Peyer's patch (tissue), 4 donors: Measurements from ENCODE around the gene PCSK5. TPM values are rescaled to one million over a fixed set of nuclear protein-coding genes. Genes with fewer than 3 reads are reported as not detected.
A peak's percentile ranks its signal among the peaks of the same experiment; 100 is the strongest.

Experiments used
- DNase-seq, 3 donors: peaks; one replicate each; pipeline ENCODE4 v3.0.0-alpha.2; 2017 to 2019
- H3K27ac ChIP-seq, 4 donors: fragments of 200-600 bp; sonication (generic); one replicate each; pipeline ENCODE4 v1.5.1; 2016 to 2019
- H3K27me3 ChIP-seq, 2 donors: fragments of 200-600 bp; sonication (generic); one replicate each; pipeline ENCODE4 v1.5.1; 2019
- H3K36me3 ChIP-seq, 3 donors: fragments of 200-600 bp; sonication (generic); one replicate each; pipeline ENCODE4 v1.5.1; 2016 to 2019
- H3K4me1 ChIP-seq, 4 donors: fragments of 200-600 bp; sonication (generic); one replicate each; pipeline ENCODE4 v1.5.1; 2016 to 2019
- H3K4me3 ChIP-seq, 4 donors: fragments of 200-600 bp; sonication (generic); 1 replicate in 3 of 4; 2 replicates in 1 of 4; pipeline ENCODE4 v1.5.1; 2016 to 2019; ENCODE audit warnings: mild to moderate bottlenecking in 1 of 4
- H3K9me3 ChIP-seq, 4 donors: fragments of 200-600 bp; sonication (generic); one replicate each; pipeline ENCODE4 v1.5.1; 2016 to 2019; ENCODE audit warnings: mild to moderate bottlenecking in 1 of 4
- POLR2A ChIP-seq, 2 donors: fragments of 450-650 bp; IDR thresholded peaks; one replicate each; pipeline ENCODE4 v1.5.1; 2017; ENCODE audit warnings: antibody characterized with exemption in 2 of 2, mild to moderate bottlenecking in 2 of 2, moderate library complexity in 2 of 2
- total RNA-seq, 4 donors: library from RNA; depleted of rRNA; stranded (reverse); fragments of >200 nt; gene quantifications; one replicate each; pipeline ENCODE4 v1.1.0, GENCODE V29; 2016
- TF ChIP-seq, protein P1 (sequence below), 6 experiments: fragments of 450-650 bp in 4 of 6; fragments of 200-600 bp in 2 of 6; sonication (generic) in 1 of 6; IDR thresholded peaks; one replicate each; pipeline ENCODE4 v1.5.1; 2017 to 2019; ENCODE audit warnings: antibody characterized with exemption in 6 of 6, mild to moderate bottlenecking in 3 of 6, moderate library complexity in 1 of 6

The PCSK5 gene
- total RNA-seq, 4 donors from 2014 or later: 77.6 to 488 (median 411) TPM

DNA sequence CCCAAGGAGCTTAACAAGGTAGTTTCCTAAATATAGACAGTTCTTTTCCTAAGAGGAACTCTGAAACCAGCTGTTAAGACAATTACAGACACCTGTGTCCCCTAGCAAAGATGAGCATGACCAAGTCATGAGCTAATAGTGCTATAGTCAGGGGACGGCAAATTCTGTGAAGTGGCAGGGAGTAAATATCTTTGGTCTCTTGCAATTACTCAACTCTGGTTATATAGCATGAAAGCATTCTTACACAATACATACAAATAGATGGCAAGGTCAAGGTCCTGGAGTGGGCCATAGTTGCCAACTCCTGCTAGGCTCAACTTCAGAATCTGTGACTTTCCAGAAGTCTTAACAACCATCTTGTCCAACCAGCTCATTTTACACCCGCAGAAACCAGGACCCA is 400.1 kb downstream of the PCSK5 start:
- no peaks in the 10 kb centered on the region for H3K27me3 ChIP-seq
- no peak overlapping the region for H3K27ac ChIP-seq
- H3K9me3 ChIP-seq: no peaks in the 10 kb centered on the region
- H3K36me3 ChIP-seq: no peaks in the 10 kb centered on the region
- H3K4me3 ChIP-seq: no peak overlapping the region
- no peak for DNase-seq
- H3K4me1 ChIP-seq: no peaks in the 10 kb centered on the region
- TF ChIP-seq, protein P1, sequence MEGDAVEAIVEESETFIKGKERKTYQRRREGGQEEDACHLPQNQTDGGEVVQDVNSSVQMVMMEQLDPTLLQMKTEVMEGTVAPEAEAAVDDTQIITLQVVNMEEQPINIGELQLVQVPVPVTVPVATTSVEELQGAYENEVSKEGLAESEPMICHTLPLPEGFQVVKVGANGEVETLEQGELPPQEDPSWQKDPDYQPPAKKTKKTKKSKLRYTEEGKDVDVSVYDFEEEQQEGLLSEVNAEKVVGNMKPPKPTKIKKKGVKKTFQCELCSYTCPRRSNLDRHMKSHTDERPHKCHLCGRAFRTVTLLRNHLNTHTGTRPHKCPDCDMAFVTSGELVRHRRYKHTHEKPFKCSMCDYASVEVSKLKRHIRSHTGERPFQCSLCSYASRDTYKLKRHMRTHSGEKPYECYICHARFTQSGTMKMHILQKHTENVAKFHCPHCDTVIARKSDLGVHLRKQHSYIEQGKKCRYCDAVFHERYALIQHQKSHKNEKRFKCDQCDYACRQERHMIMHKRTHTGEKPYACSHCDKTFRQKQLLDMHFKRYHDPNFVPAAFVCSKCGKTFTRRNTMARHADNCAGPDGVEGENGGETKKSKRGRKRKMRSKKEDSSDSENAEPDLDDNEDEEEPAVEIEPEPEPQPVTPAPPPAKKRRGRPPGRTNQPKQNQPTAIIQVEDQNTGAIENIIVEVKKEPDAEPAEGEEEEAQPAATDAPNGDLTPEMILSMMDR (IDR thresholded peaks at IDR 0.05): no peak
- no peak for TF ChIP-seq POLR2A (IDR thresholded peaks at IDR 0.05)

DNA sequence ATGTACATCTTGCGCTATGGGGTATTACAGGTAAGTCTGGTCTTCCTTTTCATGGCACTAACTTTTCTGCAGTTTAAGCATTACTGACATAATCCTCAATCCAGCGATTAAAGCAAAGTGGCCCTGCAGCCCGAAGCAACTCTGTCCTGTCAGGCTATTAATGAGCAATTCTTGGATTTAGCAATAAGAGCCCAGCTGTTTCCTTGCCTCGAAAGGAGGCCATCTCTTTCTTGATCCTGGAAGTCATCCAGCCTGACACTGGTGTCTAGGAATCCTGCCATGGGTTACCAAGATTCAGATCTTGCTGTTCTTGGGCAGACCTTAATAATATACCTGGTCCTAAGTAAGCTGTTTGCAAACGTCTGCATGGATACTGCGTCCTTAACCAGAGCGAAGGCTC is 401.8 kb downstream of the PCSK5 start:
- no peaks in the 10 kb centered on the region for H3K36me3 ChIP-seq
- H3K9me3 ChIP-seq: no peaks in the 10 kb centered on the region
- H3K27ac ChIP-seq: no peak overlapping the region
- TF ChIP-seq, protein P1 (IDR thresholded peaks at IDR 0.05): no peak
- TF ChIP-seq POLR2A (IDR thresholded peaks at IDR 0.05): no peak
- DNase-seq: no peak
- H3K27me3 ChIP-seq: no peaks in the 10 kb centered on the region
- no peak overlapping the region for H3K4me3 ChIP-seq
- no peaks in the 10 kb centered on the region for H3K4me1 ChIP-seq

DNA sequence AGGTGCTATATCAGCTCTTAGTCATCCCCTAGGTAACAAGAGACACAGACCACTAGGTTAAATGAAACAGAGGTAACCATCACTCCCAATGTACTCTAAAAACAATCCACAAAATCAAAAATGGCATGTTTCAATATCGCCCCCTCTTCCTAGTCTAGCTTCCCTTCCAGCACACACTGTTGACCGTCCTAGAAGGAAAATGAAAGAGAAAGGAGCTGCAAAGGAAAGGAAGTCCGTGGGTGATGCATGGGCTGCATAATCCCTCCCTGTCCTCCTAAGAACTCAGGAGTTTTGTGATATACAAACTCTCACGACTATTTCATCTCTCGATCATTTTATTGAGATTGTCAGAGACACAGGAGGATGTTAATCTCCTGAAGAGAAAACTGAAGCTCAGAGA is 402.2 kb downstream of the PCSK5 start:
- DNase-seq: no peak
- H3K4me1 ChIP-seq: no peaks in the 10 kb centered on the region
- H3K4me3 ChIP-seq: no peak overlapping the region
- H3K27ac ChIP-seq: no peak overlapping the region
- TF ChIP-seq, protein P1 (IDR thresholded peaks at IDR 0.05): no peak
- TF ChIP-seq POLR2A (IDR thresholded peaks at IDR 0.05): no peak
- H3K27me3 ChIP-seq: no peaks in the 10 kb centered on the region
- H3K9me3 ChIP-seq: no peaks in the 10 kb centered on the region
- H3K36me3 ChIP-seq: no peaks in the 10 kb centered on the region

DNA sequence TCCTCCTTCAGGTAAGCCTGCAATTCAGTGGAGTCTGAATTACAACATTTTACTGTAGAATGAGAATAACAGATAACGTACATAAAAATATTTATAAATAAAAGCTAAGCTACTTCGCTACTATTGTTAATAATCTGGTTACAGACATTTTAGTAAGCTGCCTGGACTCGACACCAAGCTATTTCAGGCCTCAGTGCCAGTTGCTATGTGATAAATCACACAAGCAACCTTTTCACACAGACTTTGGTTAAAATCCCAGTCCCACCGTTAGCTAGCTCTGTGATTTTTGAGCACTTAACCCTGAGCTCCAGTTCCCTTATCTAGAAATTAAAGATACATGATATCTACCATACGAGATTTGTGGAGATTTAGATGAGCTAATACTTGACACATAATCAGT is 403.8 kb downstream of the PCSK5 start:
- Histone ChIP-seq H3K9me3 (no peaks in the 10 kb centered on the region), H3K36me3 (peaks cover 0 to 12% (median 0%) of the 10 kb centered on the region in 3 donors), H3K4me1 (no peaks in the 10 kb centered on the region), H3K27me3 (no peaks in the 10 kb centered on the region), H3K4me3 (no peak overlapping the region), H3K27ac (no peak overlapping the region)
- DNase-seq: no peak
- TF ChIP-seq POLR2A (IDR thresholded peaks at IDR 0.05): no peak
- TF ChIP-seq, protein P1 (IDR thresholded peaks at IDR 0.05): no peak

DNA sequence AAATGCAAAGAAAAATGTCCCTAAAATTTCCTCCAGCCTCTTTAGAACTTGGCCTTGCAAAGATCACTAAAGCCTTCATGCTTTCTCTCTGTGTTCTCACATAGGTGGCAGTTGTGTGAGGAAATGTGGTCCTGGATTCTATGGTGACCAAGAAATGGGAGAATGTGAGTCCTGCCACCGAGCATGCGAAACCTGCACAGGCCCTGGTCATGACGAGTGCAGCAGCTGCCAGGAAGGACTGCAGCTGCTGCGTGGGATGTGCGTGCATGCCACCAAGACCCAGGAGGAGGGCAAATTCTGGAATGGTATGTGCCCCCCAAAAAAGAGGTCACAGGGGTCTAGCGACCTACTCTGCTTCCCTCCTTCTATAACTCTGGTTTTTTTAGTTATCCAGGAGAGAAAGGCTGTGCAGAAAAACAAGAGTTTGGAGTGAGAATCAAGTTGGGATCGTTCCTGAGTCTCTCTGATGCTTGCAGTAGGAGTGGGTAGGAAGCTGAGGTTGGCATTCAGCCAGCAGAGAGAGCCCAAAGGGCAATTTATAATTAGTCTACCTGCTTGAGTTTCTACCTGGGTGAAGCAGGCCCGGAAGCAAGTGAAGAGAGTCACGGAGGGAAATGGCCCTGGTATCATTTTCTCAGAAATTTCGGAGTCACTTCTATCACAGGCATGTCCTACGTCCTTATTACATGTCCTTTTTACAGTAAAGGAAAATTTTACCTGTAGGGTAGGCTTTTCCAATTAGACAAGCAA is 406.3 kb downstream of the PCSK5 start:
- H3K27ac ChIP-seq: no peak overlapping the region
- H3K27me3 ChIP-seq: no peaks in the 10 kb centered on the region
- H3K36me3 ChIP-seq: peaks cover 0 to 18% (median 0%) of the 10 kb centered on the region in 3 donors
- TF ChIP-seq, protein P1 (IDR thresholded peaks at IDR 0.05): no peak
- TF ChIP-seq POLR2A (IDR thresholded peaks at IDR 0.05): no peak
- H3K4me1 ChIP-seq: no peaks in the 10 kb centered on the region
- no peak overlapping the region for H3K4me3 ChIP-seq
- H3K9me3 ChIP-seq: no peaks in the 10 kb centered on the region
- DNase-seq: peak in 1 of 3 donors; percentile 52
